Caco-2 (cell line): ENCODE measurements around the gene RASSF9. TPM values are rescaled to one million over a fixed set of nuclear protein-coding genes. Genes with fewer than 3 reads are reported as not detected.

Experiments
- BruUV-seq: library from RNA; stranded (reverse); fragments of 400-500 nt; replicated peaks from 2 replicates; lab custom pipeline; 2021; lab: Mats Ljungman, UMichigan
- CTCF ChIA-PET: fragments of 300-600 bp; sonication (Branson Sonifier 250); formaldehyde crosslinking; loops from one replicate; lab custom pipeline; 2022; ENCODE audit warnings: antibody characterized with exemption; lab: Charles Lee
- POLR2A ChIA-PET: fragments of 300-600 bp; sonication (Branson Sonifier 250); formaldehyde crosslinking; loops from one replicate; lab custom pipeline; 2022; ENCODE audit warnings: antibody characterized with exemption; lab: Charles Lee
- DNase-seq, 2 experiments: peaks; one replicate each; pipeline versions ENCODE4 v3.0.0 to v3.0.0-alpha.2; 2020 to 2022
- H3K27me3 ChIP-seq: replicated peaks from 2 replicates; pipeline ENCODE4 v1.6.0; 2011; ENCODE audit warnings: low read length; ENCODE audit not compliant: control insufficient read depth, insufficient read depth
- H3K36me3 ChIP-seq: 2 replicates; pipeline ENCODE4 v1.5.1; 2011; ENCODE audit warnings: low read length; ENCODE audit not compliant: control insufficient read depth, insufficient read depth
- H3K4me1 ChIP-seq: fragments of 250-450 bp; sonication (Bioruptor Pico); 2 replicates; pipeline ENCODE4 v1.5.1; 2020; ENCODE audit warnings: mild to moderate bottlenecking
- H3K4me3 ChIP-seq: 2 replicates; pipeline ENCODE4 v1.5.1; 2011; ENCODE audit warnings: low read depth, mild to moderate bottlenecking, control low read depth, low read length
- H3K9me3 ChIP-seq: fragments of 250-450 bp; sonication (Bioruptor Pico); 2 replicates; pipeline ENCODE4 v1.5.1; 2020; ENCODE audit warnings: mild to moderate bottlenecking, moderate library complexity
- H3K27ac Mint-ChIP-seq: one replicate; pipeline ENCODE4 v1.8.0; 2022; ENCODE audit warnings: mixed read lengths; ENCODE audit not compliant: unreplicated experiment
- H3K27me3 Mint-ChIP-seq: one replicate; pipeline ENCODE4 v1.8.0; 2022; ENCODE audit warnings: mixed read lengths; ENCODE audit not compliant: insufficient read depth, unreplicated experiment
- H3K36me3 Mint-ChIP-seq: one replicate; pipeline ENCODE4 v1.8.0; 2022; ENCODE audit warnings: mild to moderate bottlenecking, mixed read lengths; ENCODE audit not compliant: insufficient read depth, unreplicated experiment
- H3K4me1 Mint-ChIP-seq: one replicate; pipeline ENCODE4 v1.8.0; 2022; ENCODE audit warnings: low read depth, mixed read lengths; ENCODE audit not compliant: unreplicated experiment
- H3K4me3 Mint-ChIP-seq: one replicate; pipeline ENCODE4 v1.8.0; 2022; ENCODE audit warnings: mild to moderate bottlenecking, moderate library complexity, mixed read lengths; ENCODE audit not compliant: unreplicated experiment
- H3K9me3 Mint-ChIP-seq: one replicate; pipeline ENCODE4 v1.8.0; 2022; ENCODE audit warnings: mixed read lengths; ENCODE audit not compliant: unreplicated experiment
- CTCF ChIP-seq, 2 experiments: fragments of 200-600 bp in 1 of 2; IDR thresholded peaks; 1 replicate in 1 of 2; 2 replicates in 1 of 2; pipeline versions ENCODE4 v1.5.1 to v1.8.0; 2011 to 2022; ENCODE audit warnings: antibody characterized with exemption in 1 of 2, control low read depth in 1 of 2, inconsistent platforms in 1 of 2, low read depth in 1 of 2, low read length in 1 of 2, mild to moderate bottlenecking in 1 of 2, moderate library complexity in 1 of 2; ENCODE audit not compliant: insufficient read depth in 1 of 2, severe bottlenecking in 1 of 2, unreplicated experiment in 1 of 2
- intact Hi-C: fragments of 100-400 bp; cut with micrococcal nuclease; formaldehyde crosslinking; loops from one replicate; pipeline ENCODE4 v1.10.0; 2022; ENCODE audit not compliant: unreplicated experiment
- total RNA-seq: library from RNA; stranded (reverse); gene quantifications from 2 replicates; pipeline ENCODE4 v1.2.3, GENCODE V29; 2022

The RASSF9 gene
- total RNA-seq, 1 experiment from 2014 or later = 0.20 TPM

GRCh38 chr12:85855305-85855704 lies 19.1 kb upstream of the RASSF9 start:
- POLR2A ChIA-PET = no interaction called here
- H3K4me1 ChIP-seq = no peaks in the 10 kb centered on the region

GRCh38 chr12:85849344-85849743 lies 13.1 kb upstream of the RASSF9 start:
- Mint-ChIP-seq H3K4me1 (no peaks in the 10 kb centered on the region), H3K4me3 (no peak overlapping the region), H3K36me3 (no peaks in the 10 kb centered on the region), H3K9me3 (no peaks in the 10 kb centered on the region), H3K27ac (no peak overlapping the region), H3K27me3 (peaks cover 2% of the 10 kb centered on the region)
- Histone ChIP-seq H3K4me3 (no peak overlapping the region), H3K4me1 (no peaks in the 10 kb centered on the region), H3K27me3 (no peaks in the 10 kb centered on the region), H3K36me3 (no peaks in the 10 kb centered on the region), H3K9me3 (no peaks in the 10 kb centered on the region)
- no TSS peak for BruUV-seq
- no peak for DNase-seq
- POLR2A ChIA-PET = no interaction called here
- intact Hi-C loops = no loop called here
- no peak for TF ChIP-seq CTCF (IDR thresholded peaks at IDR 0.05; ENCODE audit: insufficient read depth in 1 of 2, low read depth in 1 of 2, low read length in 1 of 2, severe bottlenecking in 1 of 2, unreplicated experiment in 1 of 2)
- CTCF ChIA-PET = no interaction called here

More at GRCh38 chr12:85855305-85855704, 19.1 kb upstream of the RASSF9 start:
- no peaks in the 10 kb centered on the region; the same call in 1 of the 2 replicates for H3K27me3 ChIP-seq
- Mint-ChIP-seq H3K4me1 (no peaks in the 10 kb centered on the region), H3K4me3 (no peak overlapping the region), H3K36me3 (no peaks in the 10 kb centered on the region), H3K27me3 (no peaks in the 10 kb centered on the region), H3K9me3 (peaks cover 10% of the 10 kb centered on the region), H3K27ac (no peak overlapping the region)
- no peak overlapping the region for H3K4me3 ChIP-seq
- no TSS peak for BruUV-seq
- H3K9me3 ChIP-seq = no peaks in the 10 kb centered on the region
- DNase-seq = no peak
- CTCF ChIA-PET = interaction anchor here (0.7 kb wide), 1 partner anchor 74 kb away, joined by 3 read pairs; no protein-coding TSS in a partner anchor
- no peaks in the 10 kb centered on the region for H3K36me3 ChIP-seq
- intact Hi-C loops = no loop called here
- TF ChIP-seq CTCF (IDR thresholded peaks at IDR 0.05; ENCODE audit: insufficient read depth in 1 of 2, low read depth in 1 of 2, low read length in 1 of 2, severe bottlenecking in 1 of 2, unreplicated experiment in 1 of 2) = no peak

GRCh38 chr12:85843606-85844310 lies 7.5 kb upstream of the RASSF9 start:
- Mint-ChIP-seq H3K27me3 (no peaks in the 10 kb centered on the region), H3K27ac (no peak overlapping the region), H3K4me3 (no peak overlapping the region), H3K36me3 (no peaks in the 10 kb centered on the region), H3K4me1 (no peaks in the 10 kb centered on the region), H3K9me3 (no peaks in the 10 kb centered on the region)
- H3K9me3 ChIP-seq = no peaks in the 10 kb centered on the region
- H3K4me3 ChIP-seq = no peak overlapping the region
- POLR2A ChIA-PET = no interaction called here
- DNase-seq = peak in 1 of 2 experiments; percentile 38
- CTCF ChIA-PET = no interaction called here
- intact Hi-C loops = no loop called here
- H3K4me1 ChIP-seq = peaks cover 6% of the 10 kb centered on the region; the same call in 1 of the 2 replicates
- no peaks in the 10 kb centered on the region for H3K27me3 ChIP-seq
- TF ChIP-seq CTCF (IDR thresholded peaks at IDR 0.05; ENCODE audit: insufficient read depth in 1 of 2, low read depth in 1 of 2, low read length in 1 of 2, severe bottlenecking in 1 of 2, unreplicated experiment in 1 of 2) = no peak
- H3K36me3 ChIP-seq = no peaks in the 10 kb centered on the region
- BruUV-seq = no TSS peak
